ENCODE measurements around the gene TFCP2. TPM values are rescaled to one million over a fixed set of nuclear protein-coding genes. Genes with fewer than 3 reads are reported as not detected.

Gene TFCP2
- total RNA-seq, 1 experiment from 2014 or later: 33.9 TPM

DNA sequence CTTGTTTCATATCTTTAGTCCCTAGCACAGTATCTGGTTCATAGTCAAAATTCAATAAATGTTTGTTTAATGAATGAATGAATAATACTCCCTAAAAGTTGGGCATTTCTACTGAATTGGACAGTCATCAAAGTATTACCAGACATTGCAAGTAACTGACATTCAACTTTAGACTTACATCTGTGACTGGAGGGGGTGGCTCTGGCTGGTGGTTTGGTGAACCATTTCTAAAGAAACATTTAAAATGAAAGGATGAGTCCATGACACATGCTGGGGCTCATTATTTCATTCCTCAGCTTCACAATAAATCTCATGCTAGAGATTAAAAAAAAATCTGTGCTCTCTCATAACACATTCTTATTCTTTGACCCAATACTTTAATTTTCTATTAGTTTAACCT lies 69.0 kb downstream of the TFCP2 start:
- no peaks in the 10 kb centered on the region for H3K27me3 ChIP-seq (ENCODE audit: control insufficient read depth, insufficient read depth, low read length)
- DNase-seq (ENCODE audit: low read depth, low spot score) (no peak), ATAC-seq (no peak)
- ChIA-PET CTCF (no interaction called here), POLR2A (no interaction called here)
- H3K27ac ChIP-seq (ENCODE audit: low read length): no peak overlapping the region
- intact Hi-C loops (cut with micrococcal nuclease; ENCODE audit: unreplicated experiment) (no loop called here), in situ Hi-C loops (cut with HindIII; ENCODE audit: low pct_unique_long_range_greater_than_20kb, low sequenced_read_pairs) (no loop called here)
- H3K4me3 ChIP-seq (ENCODE audit: low read depth in 2 of 2, low read length in 2 of 2): no peak overlapping the region
- peaks cover 30% of the 10 kb centered on the region for H3K36me3 ChIP-seq (ENCODE audit: control insufficient read depth, insufficient read depth, low read length)
- no TSS peak for BruUV-seq (replicated peaks)
- H3K9me3 ChIP-seq (ENCODE audit: control insufficient read depth, insufficient read depth, low read depth, low read length): no peaks in the 10 kb centered on the region
- TF ChIP-seq SIN3A (IDR thresholded peaks at IDR 0.05; ENCODE audit: borderline replicate concordance, insufficient read depth, low read depth, low read length) (no peak), TCF7L2 (IDR thresholded peaks at IDR 0.05; ENCODE audit: low read depth, low read length) (no peak), CTCF (IDR thresholded peaks at IDR 0.05) (no peak), REST (IDR thresholded peaks at IDR 0.05; ENCODE audit: insufficient read depth in 1 of 2, low read depth in 2 of 2, low read length in 1 of 2) (no peak), POLR2AphosphoS5 (IDR thresholded peaks at IDR 0.05; ENCODE audit: low read depth, low read length) (no peak)
- no peaks in the 10 kb centered on the region for H3K4me1 ChIP-seq (ENCODE audit: control insufficient read depth, insufficient read depth, low read length)

GRCh38 chr12:51098611-51099010 lies 74.3 kb downstream of the TFCP2 start:
- POLR2A ChIA-PET: no interaction called here
- CTCF ChIA-PET: no interaction called here

More at GRCh38 chr12:51098611-51099010, 74.3 kb downstream of the TFCP2 start:
- H3K9me3 ChIP-seq (ENCODE audit: control insufficient read depth, insufficient read depth, low read depth, low read length): no peaks in the 10 kb centered on the region
- H3K36me3 ChIP-seq (ENCODE audit: control insufficient read depth, insufficient read depth, low read length): peaks cover 30% of the 10 kb centered on the region
- BruUV-seq (replicated peaks): no TSS peak
- ATAC-seq: no peak
- H3K4me1 ChIP-seq (ENCODE audit: control insufficient read depth, insufficient read depth, low read length): no peaks in the 10 kb centered on the region
- intact Hi-C loops (cut with micrococcal nuclease; ENCODE audit: unreplicated experiment): no loop called here
- H3K27ac ChIP-seq (ENCODE audit: low read length): no peak overlapping the region
- no peak overlapping the region for H3K4me3 ChIP-seq (ENCODE audit: low read depth in 2 of 2, low read length in 2 of 2)
- DNase-seq (ENCODE audit: low read depth, low spot score): no peak
- in situ Hi-C loops (cut with HindIII; ENCODE audit: low pct_unique_long_range_greater_than_20kb, low sequenced_read_pairs): no loop called here
- H3K27me3 ChIP-seq (ENCODE audit: control insufficient read depth, insufficient read depth, low read length): no peaks in the 10 kb centered on the region
- TF ChIP-seq POLR2AphosphoS5 (IDR thresholded peaks at IDR 0.05; ENCODE audit: low read depth, low read length) (no peak), CTCF (IDR thresholded peaks at IDR 0.05) (no peak), REST (IDR thresholded peaks at IDR 0.05; ENCODE audit: insufficient read depth in 1 of 2, low read depth in 2 of 2, low read length in 1 of 2) (no peak)

All from Panc1 (cell line).